SH-SY5Y (cell line): ENCODE results near the gene MSI2.

ENCODE experiments used
- GATA2 ChIP-seq: IDR thresholded peaks from 2 replicates; pipeline ENCODE4 v1.6.1; 2011; ENCODE audit warnings: mild to moderate bottlenecking, low read depth, low read length
- GATA3 ChIP-seq: IDR thresholded peaks from 2 replicates; pipeline ENCODE4 v1.6.1; 2011; ENCODE audit warnings: low read depth, mild to moderate bottlenecking, low read length, moderate library complexity

DNA sequence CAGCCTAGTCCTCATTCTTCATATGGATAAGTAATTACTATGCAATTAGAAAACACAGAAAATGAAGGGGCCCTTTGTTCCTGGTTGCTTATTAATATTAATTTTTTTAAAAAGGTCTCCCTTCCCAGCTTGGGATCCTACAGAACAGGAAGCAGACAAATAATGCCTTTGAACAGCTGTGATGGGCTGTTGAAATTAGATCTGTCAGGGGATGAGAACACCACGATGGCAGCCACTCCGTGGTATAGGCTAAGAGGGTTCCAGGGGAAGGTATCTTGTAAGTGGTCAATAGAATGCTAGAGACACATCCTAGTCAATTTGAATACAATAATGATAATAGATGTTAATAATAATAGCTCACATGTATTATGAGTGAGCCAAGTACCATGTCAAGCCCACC, 405.7 kb downstream of the MSI2 start:
- TF ChIP-seq GATA3 (no peak), GATA2 (no peak)
